ENCODE data around the gene AGR2.
"Not testable (repeated sequence)": the region's sequence is repeated elsewhere in the genome, so short reads cannot be mapped to it uniquely, and the experiment has no call there.

AGR2 gene

DNA sequence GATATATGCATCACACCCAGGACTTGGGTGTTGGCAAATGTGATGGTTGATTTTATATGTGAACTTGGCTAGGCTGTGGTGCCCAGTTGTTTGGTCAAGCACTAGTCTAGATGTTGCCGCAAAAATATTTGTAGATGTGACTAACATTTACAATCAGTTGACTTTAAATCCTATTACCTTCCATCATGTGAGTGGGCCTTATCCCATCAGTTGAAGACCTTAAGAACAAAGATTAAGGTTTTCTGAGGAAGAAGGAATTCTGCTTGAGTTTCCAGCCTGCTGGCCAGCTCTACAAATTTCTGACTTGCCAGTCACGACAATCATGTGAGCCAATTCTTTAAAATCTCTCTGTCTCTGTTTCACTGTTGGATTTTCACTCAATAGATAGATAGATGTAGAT lies 30.9 kb downstream of the AGR2 start:
- no peak for DNase-seq (ENCODE audit: low spot score)

DNA sequence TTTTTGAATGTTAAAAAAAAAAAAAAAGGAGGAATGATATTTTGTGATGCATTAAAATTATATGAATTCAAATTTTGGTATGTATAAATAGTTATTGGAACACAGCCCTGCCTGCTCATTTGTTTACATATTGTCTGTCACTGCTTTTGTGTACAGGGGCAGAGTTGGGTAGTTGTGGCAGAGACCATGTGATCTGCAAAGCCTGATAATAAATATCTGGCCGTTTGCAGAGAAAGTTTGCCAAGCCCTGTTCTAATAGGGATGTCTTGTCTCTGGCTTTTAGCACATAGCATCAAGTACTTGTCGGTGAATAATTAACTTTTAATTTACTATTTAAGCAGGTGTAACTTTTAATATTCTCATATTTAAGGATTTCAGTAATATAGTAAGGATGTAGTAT lies 31.5 kb downstream of the AGR2 start:
- no peak for DNase-seq (ENCODE audit: low spot score)

DNA sequence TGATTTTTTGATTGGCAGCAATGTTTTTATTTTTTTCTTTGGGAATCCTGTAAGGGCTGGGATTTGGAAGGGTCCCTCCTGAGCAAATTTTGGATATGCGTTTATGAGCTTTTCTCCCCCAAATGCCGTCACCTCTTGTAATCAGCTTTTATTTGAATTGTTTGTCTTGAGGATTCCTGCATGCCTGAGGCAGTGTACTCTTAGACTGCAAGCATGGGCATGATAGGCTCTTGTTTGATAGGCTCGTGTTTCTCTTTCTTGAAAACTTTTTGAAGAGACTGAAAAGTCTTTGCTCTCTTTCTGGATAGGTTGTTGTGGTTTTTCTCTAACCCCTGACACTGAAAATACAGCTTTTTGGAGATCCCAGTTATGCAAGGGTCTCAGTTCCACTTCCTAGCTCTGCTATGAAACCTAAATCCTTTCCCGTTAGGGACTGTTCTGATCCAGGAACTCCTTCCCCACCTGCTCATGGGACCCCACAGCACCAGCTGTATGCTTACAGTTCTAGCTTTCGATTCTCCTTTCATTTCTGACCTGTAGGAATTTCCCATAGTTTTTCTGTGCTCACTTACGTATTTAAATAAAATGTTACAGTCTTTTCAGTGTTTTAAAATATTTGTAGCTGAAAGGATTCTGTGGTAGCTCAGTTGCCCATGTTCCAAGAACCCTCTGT lies 34.0 kb downstream of the AGR2 start:
- DNase-seq (ENCODE audit: low spot score), result no peak

DNA sequence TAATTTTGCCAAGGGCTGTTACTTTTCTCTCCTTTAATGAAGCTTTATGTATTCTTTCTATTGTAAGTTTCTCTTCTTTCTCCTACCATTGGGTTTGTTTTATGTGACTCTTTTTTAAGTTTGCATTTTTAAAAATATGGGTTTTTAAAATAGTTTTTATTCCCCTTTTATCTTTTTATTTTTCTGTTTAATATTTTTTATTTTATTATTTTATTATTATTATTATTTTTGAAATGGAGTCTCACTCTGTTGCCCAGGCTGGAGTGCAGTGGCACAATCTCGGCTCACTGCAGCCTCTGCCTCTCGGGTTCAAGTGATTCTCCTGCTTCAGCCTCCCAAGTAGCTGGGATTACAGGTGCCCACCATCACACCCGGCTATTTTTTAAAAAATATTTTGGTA lies 34.8 kb downstream of the AGR2 start:
- DNase-seq (ENCODE audit: low spot score), result not testable (repeated sequence)

DNA sequence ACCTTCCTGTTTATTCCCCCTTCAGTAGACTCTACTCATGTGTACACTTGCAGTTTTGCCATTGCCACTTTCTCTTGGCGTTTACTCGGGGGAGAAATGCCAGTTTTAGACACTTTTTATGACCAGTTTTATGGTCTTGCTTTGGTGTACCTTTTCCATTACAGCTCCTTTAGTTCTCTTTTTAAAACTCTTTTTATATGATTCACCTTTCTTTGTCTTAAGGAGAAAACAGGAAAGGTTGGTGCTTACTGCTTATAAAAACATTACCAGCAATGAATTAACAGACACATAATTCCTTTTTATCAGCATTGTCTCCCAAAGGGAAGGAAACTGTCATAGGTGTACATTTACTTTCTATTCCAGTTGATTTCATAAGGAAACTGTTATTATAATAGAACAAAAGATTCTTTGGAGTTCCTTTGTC lies 39.4 kb downstream of the AGR2 start:
- DNase-seq (ENCODE audit: low spot score), result no peak

DNA sequence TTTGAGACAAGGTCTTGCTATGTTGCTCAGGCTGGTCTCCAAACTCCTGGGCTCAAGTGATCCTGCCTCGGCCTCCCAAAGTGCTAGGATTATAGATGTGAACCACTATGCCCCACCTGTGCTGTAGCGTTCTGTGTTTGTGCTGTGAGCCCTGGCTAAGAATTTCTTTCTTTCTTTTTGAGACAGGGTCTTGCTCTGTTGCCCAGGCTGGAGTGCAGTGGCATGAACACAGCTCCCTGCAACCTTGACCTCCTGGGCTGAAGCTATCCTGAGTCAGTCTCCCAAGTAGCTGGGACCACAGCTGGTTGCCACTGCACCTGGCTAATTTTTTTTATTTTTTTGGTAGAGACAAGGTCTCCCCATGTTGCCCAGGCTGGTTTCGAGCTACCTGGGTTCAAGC lies 39.9 kb downstream of the AGR2 start:
- DNase-seq (ENCODE audit: low spot score), result no peak

DNA sequence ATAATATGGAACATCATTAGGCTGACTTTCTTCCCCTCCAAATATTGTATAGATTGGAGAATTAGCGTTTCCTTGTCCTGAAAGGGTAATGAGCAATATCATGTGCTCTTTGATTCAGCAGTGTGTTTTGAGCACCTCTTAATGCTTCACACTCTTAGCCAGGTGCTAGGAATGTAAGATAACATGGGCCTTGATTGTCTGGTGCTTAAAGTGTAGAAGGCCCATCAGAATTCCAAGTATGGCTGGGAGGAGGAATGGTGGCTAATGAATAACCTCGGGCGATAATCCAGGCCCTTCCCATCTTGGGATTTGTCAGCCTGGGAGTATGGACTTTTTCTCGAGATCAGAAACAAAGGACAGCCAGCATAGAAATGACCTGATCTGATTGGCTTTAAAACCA lies 42.6 kb downstream of the AGR2 start:
- DNase-seq (ENCODE audit: low spot score), result no peak

DNA sequence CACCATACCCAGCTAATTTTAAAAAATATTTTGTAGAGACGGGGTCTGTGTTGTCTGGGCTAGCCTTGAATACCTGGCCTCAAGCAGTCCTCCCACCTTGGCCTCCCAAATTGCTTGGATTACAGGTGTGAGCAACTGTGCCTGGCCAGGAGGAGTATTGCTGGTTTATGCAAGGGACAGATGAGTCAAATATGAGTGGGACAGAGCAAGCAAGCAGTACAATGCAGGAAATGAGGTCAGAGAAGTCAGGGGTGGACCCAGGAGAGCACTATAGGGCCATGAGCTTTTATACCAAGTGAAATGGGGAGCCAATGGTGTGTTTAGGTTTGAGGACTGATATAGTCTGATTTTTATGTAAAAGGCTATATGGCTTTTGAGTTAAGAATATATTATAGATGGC lies 45.0 kb downstream of the AGR2 start:
- DNase-seq (ENCODE audit: low spot score), result no peak

DNA sequence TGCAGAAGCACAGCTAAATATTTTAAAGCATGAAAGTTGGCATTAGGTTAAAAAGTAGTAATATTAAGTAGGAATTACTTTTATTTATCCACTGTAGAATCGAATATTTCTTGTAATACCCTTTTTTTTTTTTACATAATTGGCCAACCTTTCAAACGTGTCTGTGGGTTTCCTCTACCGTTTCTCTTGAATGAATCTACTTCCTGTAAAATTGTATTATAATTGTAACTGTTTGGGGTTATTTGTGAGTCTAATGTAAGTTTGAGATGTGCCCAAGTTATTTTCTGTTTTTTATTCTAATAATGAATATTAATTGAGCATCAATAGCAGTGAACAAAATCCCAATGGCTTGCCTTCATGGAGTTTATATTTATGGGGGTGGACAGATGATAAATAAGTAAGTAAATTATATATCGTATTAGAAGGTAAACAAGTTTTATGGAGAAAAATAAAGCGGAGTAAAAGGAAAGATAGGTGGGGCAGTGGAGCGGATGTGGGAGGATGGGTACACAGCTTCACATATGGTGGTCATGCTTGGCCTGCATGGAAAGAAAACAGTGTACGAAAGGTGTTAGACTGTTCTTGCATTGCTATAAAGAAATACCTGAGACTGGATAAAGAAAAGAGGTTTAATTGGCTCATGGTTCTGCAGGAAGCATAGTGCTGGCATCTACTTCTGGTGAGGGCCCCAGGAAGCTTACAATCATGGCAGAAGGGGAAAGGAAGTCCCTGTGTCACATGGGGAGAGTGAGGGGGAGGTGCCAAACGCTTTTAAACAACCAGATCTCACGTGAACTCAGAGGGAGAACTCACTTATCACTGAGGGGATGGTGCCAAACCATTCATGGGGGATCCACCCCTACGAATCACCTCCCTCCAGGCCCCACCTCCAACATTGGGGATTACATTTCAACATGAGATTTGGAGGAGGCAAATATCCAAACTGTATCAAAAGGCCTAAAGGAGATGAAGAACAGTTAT lies 45.9 kb downstream of the AGR2 start:
- DNase-seq (ENCODE audit: low spot score), result no peak

DNA sequence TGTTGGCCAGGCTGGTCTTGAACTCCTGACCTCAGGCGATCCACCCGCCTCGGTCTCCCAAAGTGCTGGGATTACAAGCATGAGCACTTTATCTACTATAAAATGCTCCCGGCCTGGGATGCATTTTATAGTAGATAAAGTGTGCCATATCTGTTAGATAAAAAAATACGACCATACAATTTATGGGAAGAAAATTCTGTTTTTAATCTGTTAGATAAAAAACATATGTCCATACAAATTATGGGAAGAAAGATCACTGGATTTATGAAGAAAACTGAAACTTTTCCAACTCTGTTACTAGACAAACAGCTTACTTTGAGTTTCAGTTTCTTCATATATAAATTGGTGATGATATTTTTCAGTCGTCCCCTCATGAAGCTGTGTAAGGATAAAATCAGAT lies 46.8 kb downstream of the AGR2 start:
- no peak for DNase-seq (ENCODE audit: low spot score)

DNA sequence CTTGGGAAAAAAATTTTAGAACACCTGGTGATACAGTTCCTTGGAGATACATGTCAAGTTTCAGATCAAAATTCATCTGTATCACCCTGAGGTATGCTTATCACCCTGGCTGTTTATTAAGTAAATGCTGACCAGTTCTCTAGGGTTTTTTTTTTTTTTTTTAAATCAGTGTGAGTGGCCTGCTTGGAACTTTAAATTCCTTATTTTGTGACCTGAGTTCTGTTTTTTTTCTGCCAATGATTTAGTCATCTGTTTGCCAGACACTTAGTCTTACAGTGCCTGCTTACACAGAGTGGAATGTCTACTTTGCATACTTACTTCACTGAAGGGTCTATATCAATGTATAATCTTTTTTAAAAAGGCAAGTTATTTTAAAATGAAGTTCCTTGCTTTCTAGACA lies 49.4 kb downstream of the AGR2 start:
- DNase-seq (ENCODE audit: low spot score), result no peak

DNA sequence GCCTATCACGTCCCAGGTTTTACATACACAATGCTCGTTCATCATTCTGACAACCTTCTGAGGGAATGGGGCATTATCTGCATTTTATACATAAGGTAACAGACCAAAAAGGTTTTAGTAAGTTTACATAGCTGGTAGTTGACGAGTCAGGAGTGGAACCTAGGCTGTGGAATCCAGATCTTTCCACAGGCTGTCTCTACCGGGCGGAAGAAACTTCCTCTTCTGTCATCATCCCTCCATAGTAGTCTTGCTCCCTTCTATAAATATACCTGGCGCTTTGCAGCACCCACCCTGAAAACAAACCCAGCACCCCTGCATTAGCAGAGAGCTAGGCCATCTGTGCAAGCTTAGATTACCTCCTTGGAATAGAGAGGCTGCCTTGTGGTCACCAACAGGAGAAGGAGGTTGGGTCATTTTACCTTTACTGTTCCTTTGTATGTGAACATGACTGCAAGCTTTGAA lies 49.9 kb downstream of the AGR2 start:
- DNase-seq (ENCODE audit: low spot score), result no peak

DNA sequence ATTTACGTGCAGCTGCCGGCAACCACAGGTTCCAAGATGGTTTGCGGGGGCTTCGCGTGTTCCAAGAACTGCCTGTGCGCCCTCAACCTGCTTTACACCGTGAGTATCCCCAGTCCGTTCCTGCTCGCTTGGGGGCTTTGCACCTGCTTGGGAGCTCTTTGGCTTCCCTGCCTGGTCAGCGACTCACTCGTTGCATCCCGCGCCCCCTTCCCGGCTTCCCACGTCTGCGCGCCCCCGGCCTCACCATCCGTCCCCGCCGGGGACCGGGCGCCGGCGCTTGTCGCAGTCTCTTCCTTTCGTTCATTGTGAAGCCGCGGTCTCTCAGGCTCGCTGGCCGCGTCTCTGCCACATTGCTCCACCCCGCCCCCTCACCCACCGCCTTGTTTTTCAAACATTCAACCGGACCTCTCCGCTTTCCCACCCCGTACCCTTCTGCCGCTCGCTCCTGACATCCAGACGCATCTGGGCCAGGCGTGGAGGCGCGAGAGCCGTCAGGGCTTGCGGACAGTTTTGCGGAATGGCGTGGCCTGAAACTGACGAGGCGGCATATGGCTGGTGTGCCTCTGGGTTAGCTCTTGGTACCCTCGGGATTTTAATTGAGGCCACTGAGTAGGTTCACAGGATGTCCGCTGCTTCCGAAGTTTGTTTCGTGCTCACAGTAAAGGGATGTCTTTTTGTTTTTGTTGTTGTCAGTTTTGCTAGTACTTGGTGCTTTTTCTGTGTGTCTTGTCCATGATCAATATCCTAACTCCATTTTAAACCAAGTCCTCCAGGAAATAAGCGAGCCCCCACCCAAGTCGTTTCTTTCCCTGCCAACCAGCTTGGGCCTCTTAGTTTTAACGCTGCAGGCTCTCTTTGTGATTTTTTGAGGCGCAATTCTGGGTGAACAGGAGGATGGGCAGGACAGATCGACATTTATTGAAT lies 50.6 kb downstream of the AGR2 start:
- DNase-seq (ENCODE audit: low spot score), result peak; percentile 19

DNA sequence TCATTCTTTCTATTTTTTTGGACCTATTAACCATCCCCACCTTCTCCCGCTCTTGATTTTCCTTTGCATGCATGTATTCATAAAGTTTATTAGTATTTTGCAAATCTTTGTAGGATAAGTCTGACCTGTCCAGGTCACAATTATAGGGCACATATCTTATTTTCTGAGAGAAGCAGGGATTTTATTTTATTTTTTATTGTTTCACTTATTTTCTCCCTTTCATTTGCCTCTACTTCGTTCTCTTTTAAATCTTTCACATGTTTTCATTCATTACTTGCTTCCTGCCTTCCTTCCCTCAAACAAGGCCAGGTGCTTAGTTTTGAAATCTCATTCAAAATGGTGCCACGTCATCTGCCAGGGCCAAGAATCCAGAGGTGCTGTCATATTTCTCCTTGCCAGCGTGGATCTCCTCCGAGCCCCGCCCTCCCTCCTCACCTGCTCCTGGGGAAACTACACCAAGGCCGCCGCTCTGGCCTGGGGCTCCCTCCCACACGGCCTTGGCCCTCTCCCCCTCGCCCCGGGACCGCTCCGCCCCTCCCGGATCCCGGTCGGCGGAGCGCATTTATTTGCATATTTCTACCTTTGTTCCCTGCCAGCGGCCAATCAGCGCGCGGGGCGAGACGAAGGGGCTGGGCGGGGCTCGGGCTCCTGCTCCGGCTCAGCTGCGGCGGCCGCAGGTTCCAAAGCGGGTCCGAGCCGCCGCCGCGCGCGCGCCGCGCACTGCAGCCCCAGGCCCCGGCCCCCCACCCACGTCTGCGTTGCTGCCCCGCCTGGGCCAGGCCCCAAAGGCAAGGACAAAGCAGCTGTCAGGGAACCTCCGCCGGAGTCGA lies 51.5 kb downstream of the AGR2 start, which contains the start of gene TSPAN13:
Gene TSPAN13, plus strand, starts transcription at position 654 of the 830 bp plus-strand sequence. CDS start 213 bp downstream, outside the sequence.
- peak; percentile 70 for DNase-seq (ENCODE audit: low spot score)

DNA sequence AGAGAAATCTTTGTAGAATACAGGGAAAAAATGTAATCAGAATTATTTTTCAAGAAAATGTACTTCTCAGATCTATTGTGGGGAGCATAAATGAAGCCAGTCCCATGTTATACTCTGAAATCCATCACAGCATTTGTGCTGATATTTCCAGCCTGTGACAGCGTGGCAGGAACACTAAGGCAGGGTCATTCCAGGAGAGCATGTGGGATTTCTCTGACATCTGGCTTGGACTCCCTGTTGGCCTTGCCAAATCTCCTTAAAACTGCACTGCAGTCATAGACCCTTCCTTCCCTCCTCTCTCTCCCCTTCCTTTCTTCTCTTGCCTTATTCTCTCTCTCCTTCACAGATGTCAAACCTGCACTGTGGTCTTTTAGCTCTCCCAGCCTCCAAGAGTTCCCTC lies 57.7 kb downstream of the AGR2 start:
- DNase-seq (ENCODE audit: low spot score), result no peak

DNA sequence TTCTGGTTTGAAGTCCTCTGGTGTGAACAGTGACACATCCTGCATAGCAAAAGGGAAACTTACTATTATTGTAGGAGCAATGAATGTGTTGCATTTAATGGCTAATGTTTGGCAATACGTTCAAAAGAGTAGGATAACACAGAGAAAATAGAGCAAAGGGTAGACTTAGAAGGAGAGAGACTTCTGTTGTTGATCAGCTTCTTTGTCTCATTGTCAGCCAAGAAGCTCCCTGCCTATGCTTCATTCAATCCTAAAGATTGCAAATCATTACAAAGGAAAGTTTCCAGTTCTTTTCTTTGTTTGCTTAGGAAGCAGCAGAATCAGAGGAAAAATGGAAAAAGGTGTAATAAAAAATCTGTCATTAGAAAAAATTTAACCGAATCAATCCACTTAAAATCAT lies 59.2 kb downstream of the AGR2 start:
- DNase-seq (ENCODE audit: low spot score), result no peak

DNA sequence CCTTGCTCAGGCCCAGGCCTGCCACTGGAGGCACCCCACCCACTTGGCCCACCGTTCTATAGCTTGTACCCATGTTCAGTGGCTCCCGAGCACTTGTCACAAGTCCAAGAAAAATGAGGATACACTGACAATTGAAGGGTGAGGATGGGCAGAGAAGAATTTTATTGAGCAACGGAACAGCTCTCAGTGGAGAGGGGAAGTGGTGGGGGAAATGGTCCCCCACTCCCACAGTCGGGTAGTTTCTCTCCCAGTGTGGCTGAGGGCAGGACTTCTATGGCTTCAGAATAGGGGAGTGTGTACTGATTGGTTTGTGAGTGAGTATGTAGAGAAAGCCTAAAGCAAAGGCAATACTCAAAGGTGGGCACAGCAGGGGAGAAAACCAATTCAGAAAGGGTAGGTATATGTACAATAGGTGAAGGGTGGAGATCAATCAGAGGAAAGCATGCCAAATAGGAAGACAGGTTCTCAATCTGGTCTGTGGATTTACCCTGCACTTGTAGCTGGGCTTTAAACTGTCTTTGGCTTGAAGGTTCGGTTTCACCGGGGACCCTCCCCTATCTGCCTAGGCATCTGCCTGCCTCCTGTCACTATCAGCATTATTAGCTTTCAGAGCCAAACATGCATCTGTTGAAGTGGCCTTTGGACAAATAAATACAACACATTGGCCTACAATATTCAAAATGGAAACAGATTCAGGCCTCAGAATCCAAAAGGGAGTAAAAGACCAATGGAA lies 60.1 kb downstream of the AGR2 start:
- no peak for DNase-seq (ENCODE audit: low spot score)

DNA sequence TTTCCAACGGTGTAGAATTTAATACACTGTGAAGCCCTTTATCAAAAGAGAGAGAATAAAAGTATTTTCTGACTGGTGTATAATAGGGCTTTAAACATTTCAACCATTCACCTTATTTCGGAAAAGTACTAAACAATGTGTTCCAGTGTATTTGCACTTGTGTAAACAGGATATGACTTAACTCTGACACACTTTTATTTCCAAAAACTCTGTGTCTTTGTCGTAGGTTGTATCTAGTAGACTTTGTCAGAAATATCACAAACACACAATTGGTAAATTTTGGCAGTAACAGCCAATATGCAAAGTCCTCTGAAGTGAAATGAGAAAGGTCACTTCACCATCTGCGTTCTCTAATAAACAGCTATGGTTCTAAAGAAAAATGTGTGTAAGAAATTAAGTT lies 61.6 kb downstream of the AGR2 start:
- DNase-seq (ENCODE audit: low spot score), result no peak

DNA sequence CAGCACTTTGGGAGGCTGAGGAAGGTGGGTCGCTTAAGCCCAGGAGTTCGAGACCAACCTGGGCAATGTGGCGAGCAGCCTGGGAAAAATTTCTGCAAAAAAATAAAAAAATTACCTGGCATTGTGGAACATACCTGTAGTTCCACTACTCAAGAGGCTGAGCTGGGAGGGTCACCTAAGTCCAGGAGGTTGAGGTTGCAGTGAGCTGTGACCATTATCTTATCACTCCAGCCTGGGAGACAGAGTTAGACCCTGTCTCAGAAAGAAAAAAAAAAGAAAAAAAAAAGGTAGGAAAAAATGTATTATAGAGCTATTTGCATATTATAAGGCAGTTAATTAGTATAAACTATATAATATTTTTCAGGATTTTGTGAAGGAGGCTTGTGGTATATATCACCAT lies 62.3 kb downstream of the AGR2 start:
- DNase-seq (ENCODE audit: low spot score), result no peak
